Measurements from ENCODE around the gene CMSS1.

GRCh38 chr3:99910752-99911290 lies 93.2 kb downstream of the CMSS1 start:
- TF ChIP-seq CTCF (IDR thresholded peaks at IDR 0.05), result no peak
- TF ChIP-seq EZH2 (IDR thresholded peaks at IDR 0.05; ENCODE audit: borderline replicate concordance, insufficient read depth, low read depth, low read length, poor library complexity, severe bottlenecking), result no peak

Measured in B cell (primary cell).